ENCODE data around the gene MAP2K7. TPM values are rescaled to one million over a fixed set of nuclear protein-coding genes. Genes with fewer than 3 reads are reported as not detected.

Gene MAP2K7
- total RNA-seq, 3 donors from 2014 or later: 13.3 to 17.1 (median 13.8) TPM

DNA sequence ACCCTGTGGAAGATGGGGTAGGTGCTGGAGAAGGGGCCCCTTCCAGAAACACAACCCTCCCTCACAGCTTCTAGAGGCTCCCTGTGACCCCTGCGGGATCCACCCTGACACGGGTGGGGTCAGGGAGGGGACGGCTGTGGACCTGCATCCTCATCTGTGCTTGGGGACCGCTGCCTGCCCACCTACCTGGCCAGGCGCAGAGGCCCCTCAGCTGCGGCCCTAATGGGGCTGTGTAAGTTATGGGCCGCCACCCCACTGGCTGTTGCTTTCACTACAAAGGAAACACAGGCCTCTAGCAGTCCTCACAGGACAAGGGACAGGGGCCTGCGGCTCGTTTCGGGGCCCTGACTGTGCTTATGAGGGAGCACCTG is 29.2 kb downstream of the MAP2K7 start:
- Histone ChIP-seq H3K9me3 (no peaks in the 10 kb centered on the region), H3K36me3 (peaks cover 21% of the 10 kb centered on the region), H3K27ac (no peak overlapping the region), H3K27me3 (no peaks in the 10 kb centered on the region), H3K4me1 (peaks cover 2 to 12% of the 10 kb centered on the region in 2 donors), H3K4me3 (no peak overlapping the region)
- TF ChIP-seq POLR2AphosphoS5 (IDR thresholded peaks at IDR 0.05): no peak
- TF ChIP-seq POLR2A (IDR thresholded peaks at IDR 0.05): no peak
- TF ChIP-seq, protein P1, sequence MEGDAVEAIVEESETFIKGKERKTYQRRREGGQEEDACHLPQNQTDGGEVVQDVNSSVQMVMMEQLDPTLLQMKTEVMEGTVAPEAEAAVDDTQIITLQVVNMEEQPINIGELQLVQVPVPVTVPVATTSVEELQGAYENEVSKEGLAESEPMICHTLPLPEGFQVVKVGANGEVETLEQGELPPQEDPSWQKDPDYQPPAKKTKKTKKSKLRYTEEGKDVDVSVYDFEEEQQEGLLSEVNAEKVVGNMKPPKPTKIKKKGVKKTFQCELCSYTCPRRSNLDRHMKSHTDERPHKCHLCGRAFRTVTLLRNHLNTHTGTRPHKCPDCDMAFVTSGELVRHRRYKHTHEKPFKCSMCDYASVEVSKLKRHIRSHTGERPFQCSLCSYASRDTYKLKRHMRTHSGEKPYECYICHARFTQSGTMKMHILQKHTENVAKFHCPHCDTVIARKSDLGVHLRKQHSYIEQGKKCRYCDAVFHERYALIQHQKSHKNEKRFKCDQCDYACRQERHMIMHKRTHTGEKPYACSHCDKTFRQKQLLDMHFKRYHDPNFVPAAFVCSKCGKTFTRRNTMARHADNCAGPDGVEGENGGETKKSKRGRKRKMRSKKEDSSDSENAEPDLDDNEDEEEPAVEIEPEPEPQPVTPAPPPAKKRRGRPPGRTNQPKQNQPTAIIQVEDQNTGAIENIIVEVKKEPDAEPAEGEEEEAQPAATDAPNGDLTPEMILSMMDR (IDR thresholded peaks at IDR 0.05): no peak
- intact Hi-C loops (cut with DNase I; ENCODE audit: low total_unique reads): no loop called here
- no peak for DNase-seq (ENCODE audit: low spot score in 2 of 2)

DNA sequence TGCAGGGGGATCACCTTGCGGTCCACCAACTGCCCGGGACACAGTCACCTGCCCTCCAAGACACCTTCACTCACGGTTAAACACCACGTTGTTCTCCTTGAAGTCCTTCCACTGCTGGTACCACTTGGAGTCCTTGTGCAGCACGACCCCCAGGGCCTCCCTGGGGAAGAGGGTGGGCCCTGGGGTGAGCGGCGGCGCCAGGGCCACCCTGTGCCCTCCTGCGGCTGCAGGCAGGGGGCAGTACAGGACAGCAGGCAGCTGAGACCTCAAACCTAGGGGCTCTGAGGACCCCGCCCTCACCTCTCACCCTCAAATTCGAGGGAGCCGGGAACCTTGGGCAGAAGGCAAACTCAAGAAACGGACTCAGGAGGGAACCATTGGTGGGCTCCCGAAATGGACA is 29.7 kb downstream of the MAP2K7 start:
- Histone ChIP-seq H3K27me3 (no peaks in the 10 kb centered on the region), H3K4me1 (peaks cover 0 to 8% of the 10 kb centered on the region in 2 donors), H3K4me3 (no peak overlapping the region), H3K27ac (no peak overlapping the region), H3K36me3 (peaks cover 21% of the 10 kb centered on the region), H3K9me3 (no peaks in the 10 kb centered on the region)
- no peak for DNase-seq (ENCODE audit: low spot score in 2 of 2)
- TF ChIP-seq, protein P1 (IDR thresholded peaks at IDR 0.05): no peak
- no peak for TF ChIP-seq POLR2A (IDR thresholded peaks at IDR 0.05)
- TF ChIP-seq POLR2AphosphoS5 (IDR thresholded peaks at IDR 0.05): no peak
- intact Hi-C loops (cut with DNase I; ENCODE audit: low total_unique reads): no loop called here

DNA sequence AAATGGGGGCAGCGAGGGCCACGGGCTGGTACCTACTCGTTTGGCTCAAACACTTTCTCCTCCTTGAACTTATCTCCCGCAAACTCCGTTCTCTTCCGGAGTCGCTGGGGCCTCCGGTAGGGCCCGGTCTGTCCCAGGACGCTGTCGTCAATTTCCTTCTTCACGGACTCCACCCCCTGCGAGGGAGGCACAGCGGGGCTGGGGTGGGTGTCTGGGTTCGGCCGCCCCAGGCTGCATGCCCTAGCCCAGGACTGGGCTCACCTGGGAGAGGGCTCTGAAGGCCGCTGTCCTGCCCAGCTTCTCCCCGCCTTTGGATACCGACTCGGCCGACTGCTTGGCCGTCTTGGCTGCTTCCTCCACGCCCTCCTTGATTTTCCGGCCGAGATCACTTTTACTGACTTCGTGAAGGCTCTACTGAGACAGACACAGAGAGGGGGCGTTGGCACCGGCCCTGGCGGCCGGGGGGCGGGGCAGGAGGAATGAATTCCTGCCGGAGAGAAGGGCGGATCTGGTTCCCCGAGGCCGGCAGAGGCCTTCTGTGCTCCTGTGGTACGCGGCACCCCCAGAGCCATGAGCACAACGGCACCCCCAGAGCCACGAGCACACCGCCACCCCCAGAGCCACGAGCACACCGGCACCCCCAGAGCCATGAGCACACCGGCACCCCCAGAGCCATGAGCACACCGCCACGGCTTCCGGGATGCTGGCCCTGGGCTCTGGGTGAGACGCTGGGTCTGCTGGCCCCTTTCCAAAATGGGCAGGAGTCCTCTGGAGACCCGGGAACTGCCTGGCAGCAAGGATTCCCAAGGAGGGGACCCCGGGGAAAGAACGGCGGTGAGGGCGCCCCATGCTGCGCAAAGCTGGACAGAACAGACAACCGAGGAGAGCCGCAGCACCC is 30.4 kb downstream of the MAP2K7 start:
- DNase-seq (ENCODE audit: low spot score in 2 of 2): no peak
- H3K9me3 ChIP-seq: no peaks in the 10 kb centered on the region
- H3K4me1 ChIP-seq: peaks cover 0 to 8% of the 10 kb centered on the region in 2 donors
- no peak overlapping the region for H3K27ac ChIP-seq
- intact Hi-C loops (cut with DNase I; ENCODE audit: low total_unique reads): no loop called here
- peaks cover 21% of the 10 kb centered on the region for H3K36me3 ChIP-seq
- H3K27me3 ChIP-seq: no peaks in the 10 kb centered on the region
- H3K4me3 ChIP-seq: no peak overlapping the region
- TF ChIP-seq POLR2A (IDR thresholded peaks at IDR 0.05): no peak
- TF ChIP-seq, protein P1 (IDR thresholded peaks at IDR 0.05): no peak
- TF ChIP-seq POLR2AphosphoS5 (IDR thresholded peaks at IDR 0.05): no peak

DNA sequence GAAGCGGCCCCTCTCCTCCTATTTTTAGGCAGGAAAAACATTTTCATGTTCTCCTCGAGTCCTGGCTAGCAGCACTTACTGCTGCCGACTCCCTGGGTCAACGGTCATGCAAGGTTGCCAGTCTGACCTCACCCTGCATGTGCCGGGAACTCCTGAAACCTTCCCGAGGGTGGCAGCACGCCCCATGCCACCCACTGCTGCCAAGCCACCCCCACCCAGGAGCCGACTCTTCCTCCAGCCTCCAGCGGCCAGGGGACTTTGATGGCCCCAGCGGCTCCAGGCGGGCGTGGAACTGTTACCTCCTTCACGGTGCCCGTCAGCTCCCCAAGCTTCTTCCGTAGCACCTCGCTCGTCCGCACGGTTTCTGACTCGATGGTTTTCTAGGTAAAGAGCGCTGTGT is 31.1 kb downstream of the MAP2K7 start:
- intact Hi-C loops (cut with DNase I; ENCODE audit: low total_unique reads): no loop called here
- TF ChIP-seq, protein P1 (IDR thresholded peaks at IDR 0.05): no peak
- TF ChIP-seq POLR2A (IDR thresholded peaks at IDR 0.05) (no peak), POLR2AphosphoS5 (IDR thresholded peaks at IDR 0.05) (no peak)
- H3K9me3 ChIP-seq: no peaks in the 10 kb centered on the region
- no peak overlapping the region for H3K27ac ChIP-seq
- H3K4me3 ChIP-seq: no peak overlapping the region
- H3K27me3 ChIP-seq: no peaks in the 10 kb centered on the region
- H3K36me3 ChIP-seq: peaks cover 21% of the 10 kb centered on the region
- peaks cover 0 to under 1% of the 10 kb centered on the region in 2 donors for H3K4me1 ChIP-seq
- no peak for DNase-seq (ENCODE audit: low spot score in 2 of 2)

DNA sequence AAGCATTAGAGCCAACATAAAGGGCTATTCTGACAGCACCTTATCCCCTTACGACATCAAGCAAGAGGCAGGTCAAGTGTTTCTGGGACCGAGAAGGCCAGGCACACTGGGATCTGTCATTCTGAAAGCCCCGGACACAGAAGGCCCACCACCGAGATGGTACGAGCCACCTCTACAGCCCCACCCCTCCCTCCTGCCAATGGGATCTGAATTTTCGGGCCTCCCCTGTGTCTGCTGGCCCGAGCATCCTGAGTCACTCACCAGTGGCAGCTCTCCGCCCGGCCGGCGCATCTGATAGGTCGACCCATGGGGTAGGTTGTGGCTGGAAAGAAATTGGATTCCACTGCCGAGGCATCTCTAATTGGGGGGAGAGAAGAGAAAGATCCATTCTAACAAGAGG is 37.2 kb downstream of the MAP2K7 start:
- H3K27me3 ChIP-seq: no peaks in the 10 kb centered on the region
- TF ChIP-seq POLR2A (IDR thresholded peaks at IDR 0.05) (no peak), POLR2AphosphoS5 (IDR thresholded peaks at IDR 0.05) (no peak)
- TF ChIP-seq, protein P1 (IDR thresholded peaks at IDR 0.05): no peak
- H3K27ac ChIP-seq: no peak overlapping the region
- H3K4me1 ChIP-seq: peaks cover 0 to 6% of the 10 kb centered on the region in 2 donors
- intact Hi-C loops (cut with DNase I; ENCODE audit: low total_unique reads): no loop called here
- no peak for DNase-seq (ENCODE audit: low spot score in 2 of 2)
- H3K9me3 ChIP-seq: no peaks in the 10 kb centered on the region
- H3K4me3 ChIP-seq: no peak overlapping the region
- no peaks in the 10 kb centered on the region for H3K36me3 ChIP-seq
